Measurements from ENCODE around the gene PABPN1.

GRCh38 chr14:23319746-23320583 is 1.3 kb upstream of the PABPN1 start:
- TF ChIP-seq POLR2A (IDR thresholded peaks at IDR 0.05) (no peak), CTCF (IDR thresholded peaks at IDR 0.05) (no peak)

Data from uterus (tissue), 2 donors.